GM18505 (cell line): ENCODE measurements around the gene CPT1B.
"Not testable (repeated sequence)": the region's sequence is repeated elsewhere in the genome, so short reads cannot be mapped to it uniquely, and the experiment has no call there.

Experiments used
- ATAC-seq: cut with Tn5 transposase; IDR thresholded peaks from one replicate; pipeline ENCODE4 v1.9.1; 2021; ENCODE audit not compliant: unreplicated experiment
- POLR2A ChIP-seq: IDR thresholded peaks from 4 replicates; pipeline ENCODE4 v1.6.1; 2011; ENCODE audit warnings: borderline replicate concordance; ENCODE audit not compliant: insufficient read depth, insufficient read length; ENCODE audit errors: extremely low read depth

The CPT1B gene

GRCh38 chr22:50613291-50613981, 35.2 kb upstream of the CPT1B start:
- no peak for ATAC-seq
- no peak for TF ChIP-seq POLR2A

GRCh38 chr22:50612528-50613221, 34.4 kb upstream of the CPT1B start:
- ATAC-seq, result no peak

GRCh38 chr22:50612168-50612527, 33.9 kb upstream of the CPT1B start:
- ATAC-seq, result no peak
- TF ChIP-seq POLR2A, result no peak

More at GRCh38 chr22:50612528-50613221, 34.4 kb upstream of the CPT1B start:
- TF ChIP-seq POLR2A, result no peak

GRCh38 chr22:50611341-50612060, 33.3 kb upstream of the CPT1B start:
- no peak for TF ChIP-seq POLR2A
- no peak for ATAC-seq

- TF ChIP-seq POLR2A, result no peak
- ATAC-seq, result no peak
Measured at GRCh38 chr22:50610581-50610980, 32.4 kb upstream of the CPT1B start.

GRCh38 chr22:50610041-50610451, 31.8 kb upstream of the CPT1B start:
- ATAC-seq, result no peak
- no peak for TF ChIP-seq POLR2A

- ATAC-seq, result no peak
Measured at GRCh38 chr22:50609599-50609998, 31.4 kb upstream of the CPT1B start.

GRCh38 chr22:50608996-50609395, 30.8 kb upstream of the CPT1B start:
- no peak for ATAC-seq
- no peak for TF ChIP-seq POLR2A

More at GRCh38 chr22:50609599-50609998, 31.4 kb upstream of the CPT1B start:
- no peak for TF ChIP-seq POLR2A

- ATAC-seq, result not testable (repeated sequence)
Measured at GRCh38 chr22:50608058-50608840, 30.0 kb upstream of the CPT1B start.

GRCh38 chr22:50607659-50608020, 29.4 kb upstream of the CPT1B start:
- no peak for TF ChIP-seq POLR2A
- no peak for ATAC-seq

- ATAC-seq, result no peak
Measured at GRCh38 chr22:50606946-50607658, 28.9 kb upstream of the CPT1B start.

GRCh38 chr22:50606165-50606945, 28.1 kb upstream of the CPT1B start:
- no peak for TF ChIP-seq POLR2A
- no peak for ATAC-seq

More at GRCh38 chr22:50606946-50607658, 28.9 kb upstream of the CPT1B start:
- no peak for TF ChIP-seq POLR2A
